HepG2 (cell line): ENCODE data around the gene QRFP.

Source experiments
- FOXA1 ChIP-seq, 2 experiments: fragments of 450-650 bp in 1 of 2; sonication (generic) in 1 of 2; formaldehyde crosslinking in 1 of 2; IDR thresholded peaks; 2 replicates each; pipeline versions ENCODE4 v1.4.0 to v1.6.1; 2016 to 2020; ENCODE audit warnings: missing genetic modification reagents in 1 of 2
- PAF1 ChIP-seq: IDR thresholded peaks from 2 replicates; pipeline ENCODE4 v1.6.1; 2016; ENCODE audit warnings: missing genetic modification reagents, missing compliant biosample characterization
- POLR2A ChIP-seq, 2 experiments: IDR thresholded peaks; 2 replicates each; pipeline ENCODE4 v1.6.1; 2011; ENCODE audit warnings: low read depth in 2 of 2, low read length in 2 of 2, mild to moderate bottlenecking in 1 of 2, moderate library complexity in 1 of 2; ENCODE audit not compliant: insufficient read depth in 1 of 2
- POLR2AphosphoS5 ChIP-seq: IDR thresholded peaks from 2 replicates; pipeline ENCODE4 v1.6.1; 2012; ENCODE audit warnings: low read depth, low read length
- RFX5 ChIP-seq: IDR thresholded peaks from 2 replicates; pipeline ENCODE4 v1.6.1; 2011; ENCODE audit warnings: low read depth, low read length, improper control_type of control experiment
- TF ChIP-seq, protein P1 (sequence below): sonication (generic); formaldehyde crosslinking; IDR thresholded peaks from 2 replicates; pipeline ENCODE4 v1.5.0; 2020; ENCODE audit warnings: mild to moderate bottlenecking, missing genetic modification reagents, moderate library complexity
- TF ChIP-seq, protein P2 (sequence below): sonication (generic); formaldehyde crosslinking; conservative IDR thresholded peaks from 2 replicates; pipeline ENCODE4 v1.4.0; 2020; ENCODE audit warnings: missing genetic modification reagents
- TF ChIP-seq, protein P3 (sequence below), 2 experiments: sonication (generic) in 1 of 2; formaldehyde crosslinking in 1 of 2; IDR thresholded peaks; 2 replicates each; pipeline versions ENCODE4 v1.4.0 to v1.6.1; 2018 to 2020; ENCODE audit warnings: missing genetic modification reagents in 2 of 2, borderline replicate concordance in 1 of 2, low read depth in 1 of 2, mild to moderate bottlenecking in 1 of 2, missing biosample characterization in 1 of 2

DNA sequence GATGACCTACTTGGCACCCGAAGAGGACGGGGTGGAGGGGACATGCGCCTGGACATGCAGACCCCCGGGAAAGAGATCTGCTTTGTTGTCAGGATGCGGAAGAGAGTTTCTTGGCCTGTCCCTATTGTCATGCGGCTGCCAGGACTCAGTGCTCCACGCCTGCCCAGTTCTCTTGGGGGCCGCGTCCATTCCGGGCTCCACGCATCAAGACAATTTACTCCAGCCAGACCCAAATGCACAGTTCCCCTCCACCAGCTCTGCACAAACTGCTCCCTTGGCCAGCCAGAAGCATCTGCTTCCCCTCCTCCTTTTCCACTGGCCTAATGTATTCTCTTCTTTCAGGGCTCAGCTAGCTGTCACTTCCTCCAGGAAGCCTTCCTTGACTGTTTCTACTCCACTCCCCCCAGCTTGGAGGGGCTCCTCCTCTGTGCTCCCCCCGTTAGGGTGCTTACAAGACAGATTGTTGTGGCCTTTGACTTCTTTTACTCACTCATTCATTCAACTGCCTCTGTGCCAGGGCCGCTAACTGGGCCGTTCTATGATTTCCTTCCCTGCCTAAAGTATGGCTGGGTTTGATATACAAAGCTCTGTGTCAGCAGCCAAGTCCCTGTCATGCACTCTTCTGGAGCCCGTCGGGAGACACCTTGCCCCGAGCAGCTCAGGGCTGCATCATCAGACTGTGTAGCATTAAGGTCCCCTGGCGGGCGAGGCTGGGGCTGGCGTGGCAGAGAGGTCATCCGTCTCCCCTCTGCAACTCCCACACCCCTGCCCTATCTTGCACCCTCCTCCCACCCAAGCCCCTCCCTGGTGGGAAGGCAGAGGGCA, 35.9 kb upstream of the QRFP start:
- no peak for TF ChIP-seq PAF1
- TF ChIP-seq, protein P1, sequence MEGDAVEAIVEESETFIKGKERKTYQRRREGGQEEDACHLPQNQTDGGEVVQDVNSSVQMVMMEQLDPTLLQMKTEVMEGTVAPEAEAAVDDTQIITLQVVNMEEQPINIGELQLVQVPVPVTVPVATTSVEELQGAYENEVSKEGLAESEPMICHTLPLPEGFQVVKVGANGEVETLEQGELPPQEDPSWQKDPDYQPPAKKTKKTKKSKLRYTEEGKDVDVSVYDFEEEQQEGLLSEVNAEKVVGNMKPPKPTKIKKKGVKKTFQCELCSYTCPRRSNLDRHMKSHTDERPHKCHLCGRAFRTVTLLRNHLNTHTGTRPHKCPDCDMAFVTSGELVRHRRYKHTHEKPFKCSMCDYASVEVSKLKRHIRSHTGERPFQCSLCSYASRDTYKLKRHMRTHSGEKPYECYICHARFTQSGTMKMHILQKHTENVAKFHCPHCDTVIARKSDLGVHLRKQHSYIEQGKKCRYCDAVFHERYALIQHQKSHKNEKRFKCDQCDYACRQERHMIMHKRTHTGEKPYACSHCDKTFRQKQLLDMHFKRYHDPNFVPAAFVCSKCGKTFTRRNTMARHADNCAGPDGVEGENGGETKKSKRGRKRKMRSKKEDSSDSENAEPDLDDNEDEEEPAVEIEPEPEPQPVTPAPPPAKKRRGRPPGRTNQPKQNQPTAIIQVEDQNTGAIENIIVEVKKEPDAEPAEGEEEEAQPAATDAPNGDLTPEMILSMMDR, result peak; percentile 38
- no peak for TF ChIP-seq POLR2A (IDR thresholded peaks at IDR 0.05; ENCODE audit: insufficient read depth in 1 of 2, low read depth in 2 of 2, low read length in 2 of 2)
- no peak for TF ChIP-seq FOXA1 (IDR thresholded peaks at IDR 0.05)
- TF ChIP-seq FOXA1 (CRISPR knock-in tag; IDR thresholded peaks at IDR 0.05), result no peak
- TF ChIP-seq, protein P2, sequence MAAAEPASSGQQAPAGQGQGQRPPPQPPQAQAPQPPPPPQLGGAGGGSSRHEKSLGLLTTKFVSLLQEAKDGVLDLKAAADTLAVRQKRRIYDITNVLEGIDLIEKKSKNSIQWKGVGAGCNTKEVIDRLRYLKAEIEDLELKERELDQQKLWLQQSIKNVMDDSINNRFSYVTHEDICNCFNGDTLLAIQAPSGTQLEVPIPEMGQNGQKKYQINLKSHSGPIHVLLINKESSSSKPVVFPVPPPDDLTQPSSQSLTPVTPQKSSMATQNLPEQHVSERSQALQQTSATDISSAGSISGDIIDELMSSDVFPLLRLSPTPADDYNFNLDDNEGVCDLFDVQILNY (CRISPR knock-in tag), result no peak
- TF ChIP-seq, protein P3, sequence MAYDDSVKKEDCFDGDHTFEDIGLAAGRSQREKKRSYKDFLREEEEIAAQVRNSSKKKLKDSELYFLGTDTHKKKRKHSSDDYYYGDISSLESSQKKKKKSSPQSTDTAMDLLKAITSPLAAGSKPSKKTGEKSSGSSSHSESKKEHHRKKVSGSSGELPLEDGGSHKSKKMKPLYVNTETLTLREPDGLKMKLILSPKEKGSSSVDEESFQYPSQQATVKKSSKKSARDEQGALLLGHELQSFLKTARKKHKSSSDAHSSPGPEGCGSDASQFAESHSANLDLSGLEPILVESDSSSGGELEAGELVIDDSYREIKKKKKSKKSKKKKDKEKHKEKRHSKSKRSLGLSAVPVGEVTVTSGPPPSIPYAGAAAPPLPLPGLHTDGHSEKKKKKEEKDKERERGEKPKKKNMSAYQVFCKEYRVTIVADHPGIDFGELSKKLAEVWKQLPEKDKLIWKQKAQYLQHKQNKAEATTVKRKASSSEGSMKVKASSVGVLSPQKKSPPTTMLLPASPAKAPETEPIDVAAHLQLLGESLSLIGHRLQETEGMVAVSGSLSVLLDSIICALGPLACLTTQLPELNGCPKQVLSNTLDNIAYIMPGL (CRISPR knock-in tag; IDR thresholded peaks at IDR 0.05; ENCODE audit: borderline replicate concordance in 1 of 2, low read depth in 1 of 2), result no peak
- no peak for TF ChIP-seq POLR2AphosphoS5
- TF ChIP-seq RFX5, result no peak
